Fibroblast of lung (primary cell): ENCODE results near the gene GOLGA8N.

Experiments
- CTCF ChIP-seq, 2 donors: IDR thresholded peaks in 1 of 2; conservative IDR thresholded peaks in 1 of 2; 1 replicate in 1 of 2; 2 replicates in 1 of 2; pipeline ENCODE4 v1.5.1; 2011 to 2012; ENCODE audit warnings: low read length in 2 of 2, control low read depth in 1 of 2, inconsistent platforms in 1 of 2, low read depth in 1 of 2, mild to moderate bottlenecking in 1 of 2
- EZH2 ChIP-seq: IDR thresholded peaks from 2 replicates; pipeline ENCODE4 v1.5.1; 2012; ENCODE audit warnings: low read length, control low read depth, mild to moderate bottlenecking; ENCODE audit errors: missing control alignments

- TF ChIP-seq CTCF (conservative IDR thresholded peaks at IDR 0.05 in 1 of 2, IDR thresholded peaks at IDR 0.05 in 1 of 2; ENCODE audit: low read depth in 1 of 2, low read length in 2 of 2) (no peak), EZH2 (no peak)
Observed at GRCh38 chr15:32641517-32642059, 48.3 kb downstream of the GOLGA8N start, which contains the start of gene SCG5.
